ENCODE measurements around the gene CCSER1. TPM values are rescaled to one million over a fixed set of nuclear protein-coding genes. Genes with fewer than 3 reads are reported as not detected.
"Not testable (repeated sequence)": the region's sequence is repeated elsewhere in the genome, so short reads cannot be mapped to it uniquely, and the experiment has no call there.

CCSER1 gene
- total and polyA plus RNA-seq, 2 donors (not counting 1 experiment from before 2014, with no cell fraction given): under 0.01 TPM; not detected in 1

DNA sequence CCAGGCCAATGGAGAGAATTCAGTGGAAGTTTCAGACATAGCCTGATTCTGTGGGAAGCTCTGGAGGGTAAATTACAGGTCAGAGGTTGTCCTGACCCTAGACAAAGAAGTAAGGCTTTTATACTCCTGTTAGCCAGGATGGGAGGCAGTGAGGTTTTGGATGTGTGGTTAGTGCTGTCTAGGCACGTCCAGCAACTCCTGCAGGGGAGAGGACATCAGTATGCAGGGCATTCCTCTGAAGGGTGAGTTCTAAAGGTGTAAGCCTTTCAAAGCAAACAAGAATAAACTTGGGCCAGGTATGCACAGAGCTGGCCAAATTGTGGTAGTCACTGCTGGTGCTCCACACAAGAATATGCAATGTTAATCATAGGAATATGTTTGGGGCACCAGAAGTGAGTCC, 562.5 kb downstream of the CCSER1 start:
- no peak overlapping the region for H3K9ac ChIP-seq (ENCODE audit: insufficient read depth, low read length)
- DNase-seq (ENCODE audit: low read depth in 2 of 2): no peak
- H3K4me3 ChIP-seq (replicated peaks in 1 of 4; ENCODE audit: control extremely low read depth in 1 of 4, insufficient read depth in 1 of 4, low read depth in 3 of 4, low read length in 4 of 4): no peak overlapping the region
- no peak overlapping the region for H2AFZ ChIP-seq (ENCODE audit: low read length)
- H3K4me1 ChIP-seq (ENCODE audit: control insufficient read depth, extremely low read depth, insufficient read depth, low read length): no peaks in the 10 kb centered on the region
- TF ChIP-seq, protein P1, sequence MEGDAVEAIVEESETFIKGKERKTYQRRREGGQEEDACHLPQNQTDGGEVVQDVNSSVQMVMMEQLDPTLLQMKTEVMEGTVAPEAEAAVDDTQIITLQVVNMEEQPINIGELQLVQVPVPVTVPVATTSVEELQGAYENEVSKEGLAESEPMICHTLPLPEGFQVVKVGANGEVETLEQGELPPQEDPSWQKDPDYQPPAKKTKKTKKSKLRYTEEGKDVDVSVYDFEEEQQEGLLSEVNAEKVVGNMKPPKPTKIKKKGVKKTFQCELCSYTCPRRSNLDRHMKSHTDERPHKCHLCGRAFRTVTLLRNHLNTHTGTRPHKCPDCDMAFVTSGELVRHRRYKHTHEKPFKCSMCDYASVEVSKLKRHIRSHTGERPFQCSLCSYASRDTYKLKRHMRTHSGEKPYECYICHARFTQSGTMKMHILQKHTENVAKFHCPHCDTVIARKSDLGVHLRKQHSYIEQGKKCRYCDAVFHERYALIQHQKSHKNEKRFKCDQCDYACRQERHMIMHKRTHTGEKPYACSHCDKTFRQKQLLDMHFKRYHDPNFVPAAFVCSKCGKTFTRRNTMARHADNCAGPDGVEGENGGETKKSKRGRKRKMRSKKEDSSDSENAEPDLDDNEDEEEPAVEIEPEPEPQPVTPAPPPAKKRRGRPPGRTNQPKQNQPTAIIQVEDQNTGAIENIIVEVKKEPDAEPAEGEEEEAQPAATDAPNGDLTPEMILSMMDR (conservative IDR thresholded peaks at IDR 0.05 in 1 of 2, IDR thresholded peaks at IDR 0.05 in 1 of 2; ENCODE audit: low read depth in 1 of 2, low read length in 2 of 2): no peak
- TF ChIP-seq EZH2 (IDR thresholded peaks at IDR 0.05; ENCODE audit: low read length, missing control alignments): no peak
- H3K4me2 ChIP-seq (ENCODE audit: extremely low read depth, insufficient read depth, low read length): no peak overlapping the region
- no peaks in the 10 kb centered on the region for H3K36me3 ChIP-seq (ENCODE audit: control insufficient read depth, insufficient read depth, low read length)
- no peaks in the 10 kb centered on the region for H3K79me2 ChIP-seq (ENCODE audit: control insufficient read depth, insufficient read depth, low read length)
- no peaks in the 10 kb centered on the region for H4K20me1 ChIP-seq (ENCODE audit: control insufficient read depth, extremely low read depth, insufficient read depth, low read length)
- no peaks in the 10 kb centered on the region for H3K9me3 ChIP-seq (ENCODE audit: control insufficient read depth, insufficient read depth, low read depth, low read length)
- H3K27ac ChIP-seq (ENCODE audit: insufficient read depth, low read length): no peak overlapping the region
- no peaks in the 10 kb centered on the region for H3K27me3 ChIP-seq (ENCODE audit: control insufficient read depth, insufficient read depth, low read length)

DNA sequence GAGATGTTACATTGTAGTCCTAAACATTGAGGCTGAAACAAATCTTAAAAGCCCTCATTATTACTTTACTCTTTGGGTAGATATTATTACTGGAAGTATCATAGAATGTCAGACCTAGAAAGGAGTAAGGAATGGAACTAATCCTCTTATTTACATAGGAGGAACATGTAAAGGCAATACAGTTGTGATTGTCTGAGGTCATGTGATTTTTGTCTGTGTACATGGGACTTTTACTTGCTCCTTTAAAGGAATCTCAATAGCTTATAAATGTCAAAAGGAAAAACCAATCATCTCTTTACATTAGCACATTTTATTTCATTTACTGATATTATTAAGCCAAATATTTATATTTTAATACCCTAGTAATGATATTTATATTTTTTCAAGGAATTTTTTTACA, 568.2 kb downstream of the CCSER1 start:
- H3K4me1 ChIP-seq (ENCODE audit: control insufficient read depth, extremely low read depth, insufficient read depth, low read length): no peaks in the 10 kb centered on the region
- H2AFZ ChIP-seq (ENCODE audit: low read length): no peak overlapping the region
- no peak overlapping the region for H3K9ac ChIP-seq (ENCODE audit: insufficient read depth, low read length)
- no peaks in the 10 kb centered on the region for H3K36me3 ChIP-seq (ENCODE audit: control insufficient read depth, insufficient read depth, low read length)
- DNase-seq (ENCODE audit: low read depth in 2 of 2): no peak
- no peak overlapping the region for H3K4me3 ChIP-seq (replicated peaks in 1 of 4; ENCODE audit: control extremely low read depth in 1 of 4, insufficient read depth in 1 of 4, low read depth in 3 of 4, low read length in 4 of 4)
- H3K27me3 ChIP-seq (ENCODE audit: control insufficient read depth, insufficient read depth, low read length): no peaks in the 10 kb centered on the region
- H3K4me2 ChIP-seq (ENCODE audit: extremely low read depth, insufficient read depth, low read length): no peak overlapping the region
- H4K20me1 ChIP-seq (ENCODE audit: control insufficient read depth, extremely low read depth, insufficient read depth, low read length): no peaks in the 10 kb centered on the region
- TF ChIP-seq, protein P1 (conservative IDR thresholded peaks at IDR 0.05 in 1 of 2, IDR thresholded peaks at IDR 0.05 in 1 of 2; ENCODE audit: low read depth in 1 of 2, low read length in 2 of 2): no peak
- no peak for TF ChIP-seq EZH2 (IDR thresholded peaks at IDR 0.05; ENCODE audit: low read length, missing control alignments)
- H3K9me3 ChIP-seq (ENCODE audit: control insufficient read depth, insufficient read depth, low read depth, low read length): no peaks in the 10 kb centered on the region
- no peak overlapping the region for H3K27ac ChIP-seq (ENCODE audit: insufficient read depth, low read length)
- no peaks in the 10 kb centered on the region for H3K79me2 ChIP-seq (ENCODE audit: control insufficient read depth, insufficient read depth, low read length)

DNA sequence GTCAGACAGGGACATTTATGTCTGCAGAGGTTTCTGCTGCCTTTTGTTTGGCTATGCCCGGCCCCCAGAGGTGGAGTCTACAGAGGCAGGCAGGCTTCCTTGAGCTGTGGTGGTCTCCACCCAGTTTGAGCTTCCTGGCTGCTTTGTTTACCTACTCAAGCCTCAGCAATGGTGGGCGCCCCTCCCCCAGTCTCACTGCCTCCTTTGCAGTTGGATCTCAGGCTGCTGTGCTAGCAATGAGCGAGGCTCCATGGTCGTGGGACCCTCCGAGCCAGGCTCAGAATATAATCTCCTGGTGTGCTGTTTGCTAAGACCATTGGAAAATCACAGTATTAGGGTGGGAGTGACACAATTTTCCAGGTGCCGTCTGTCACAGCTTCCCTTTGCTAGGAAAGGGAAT, 578.3 kb downstream of the CCSER1 start:
- not testable (repeated sequence) for H3K79me2 ChIP-seq (ENCODE audit: control insufficient read depth, insufficient read depth, low read length); H3K4me1 ChIP-seq (ENCODE audit: control insufficient read depth, extremely low read depth, insufficient read depth, low read length); H3K36me3 ChIP-seq (ENCODE audit: control insufficient read depth, insufficient read depth, low read length); H2AFZ ChIP-seq (ENCODE audit: low read length); H3K27me3 ChIP-seq (ENCODE audit: control insufficient read depth, insufficient read depth, low read length); DNase-seq (ENCODE audit: low read depth in 2 of 2); H3K4me3 ChIP-seq (replicated peaks in 1 of 4; ENCODE audit: control extremely low read depth in 1 of 4, insufficient read depth in 1 of 4, low read depth in 3 of 4, low read length in 4 of 4); H3K9ac ChIP-seq (ENCODE audit: insufficient read depth, low read length); H3K9me3 ChIP-seq (ENCODE audit: control insufficient read depth, insufficient read depth, low read depth, low read length); H4K20me1 ChIP-seq (ENCODE audit: control insufficient read depth, extremely low read depth, insufficient read depth, low read length); H3K27ac ChIP-seq (ENCODE audit: insufficient read depth, low read length); H3K4me2 ChIP-seq (ENCODE audit: extremely low read depth, insufficient read depth, low read length)

Measured in fibroblast of lung (primary cell).